NCI-H524 treated with DMSO at 0.1 percent for 48 hours (cell line): Measurements from ENCODE around the gene SYT9.

Source experiments
- DNase-seq: peaks from one replicate; lab custom pipeline; 2025; lab: John Stamatoyannopoulos, UW

Gene SYT9

GRCh38 chr11:7427733-7428132 is 176.0 kb downstream of the SYT9 start:
- no peak for DNase-seq

- DNase-seq = no peak
These were observed 176.5 kb downstream of the SYT9 start for GRCh38 chr11:7428196-7428595.

GRCh38 chr11:7430496-7430895 is 178.8 kb downstream of the SYT9 start:
- DNase-seq = no peak

GRCh38 chr11:7435176-7435575 is 183.5 kb downstream of the SYT9 start:
- DNase-seq = no peak

DNA sequence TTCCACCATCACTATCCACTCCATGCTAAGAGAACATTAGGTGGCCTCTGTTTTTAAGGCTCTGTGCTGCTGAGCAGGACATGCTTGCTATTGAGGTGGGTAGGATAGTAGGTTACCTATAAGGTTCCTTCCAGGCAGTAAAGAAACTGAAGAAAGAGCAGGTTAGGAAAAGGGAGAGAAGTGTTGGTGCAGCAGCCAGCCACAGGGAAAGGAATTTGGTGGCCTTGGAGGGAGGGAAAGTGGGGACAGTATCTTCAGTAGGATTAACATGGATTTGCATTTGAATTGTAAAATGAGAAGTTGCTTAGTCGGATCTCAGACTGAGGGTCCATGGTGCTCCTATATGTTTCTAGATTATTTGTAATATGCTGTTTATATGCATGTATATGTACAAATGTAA is 184.4 kb downstream of the SYT9 start:
- no peak for DNase-seq

DNA sequence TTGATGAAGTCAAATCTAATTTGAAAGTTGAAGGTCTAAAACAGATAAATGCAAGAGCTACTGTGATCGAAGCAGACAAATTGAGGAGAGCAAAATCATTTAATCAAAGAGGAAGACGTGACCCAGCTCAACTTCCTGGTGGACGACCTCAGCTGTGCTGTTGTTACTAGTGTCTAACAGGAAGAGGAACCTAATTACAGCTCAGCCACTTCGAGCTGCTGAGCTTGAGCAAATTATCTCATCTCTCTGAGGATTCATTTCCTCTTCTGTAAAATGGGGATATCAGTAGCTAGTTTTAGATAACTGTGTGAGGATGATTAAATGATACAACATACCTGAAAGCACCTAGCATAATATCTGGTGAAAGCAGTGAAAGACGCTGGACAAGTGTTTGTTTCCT is 185.0 kb downstream of the SYT9 start:
- DNase-seq = no peak

GRCh38 chr11:7437696-7438095 is 186.0 kb downstream of the SYT9 start:
- DNase-seq = no peak

DNA sequence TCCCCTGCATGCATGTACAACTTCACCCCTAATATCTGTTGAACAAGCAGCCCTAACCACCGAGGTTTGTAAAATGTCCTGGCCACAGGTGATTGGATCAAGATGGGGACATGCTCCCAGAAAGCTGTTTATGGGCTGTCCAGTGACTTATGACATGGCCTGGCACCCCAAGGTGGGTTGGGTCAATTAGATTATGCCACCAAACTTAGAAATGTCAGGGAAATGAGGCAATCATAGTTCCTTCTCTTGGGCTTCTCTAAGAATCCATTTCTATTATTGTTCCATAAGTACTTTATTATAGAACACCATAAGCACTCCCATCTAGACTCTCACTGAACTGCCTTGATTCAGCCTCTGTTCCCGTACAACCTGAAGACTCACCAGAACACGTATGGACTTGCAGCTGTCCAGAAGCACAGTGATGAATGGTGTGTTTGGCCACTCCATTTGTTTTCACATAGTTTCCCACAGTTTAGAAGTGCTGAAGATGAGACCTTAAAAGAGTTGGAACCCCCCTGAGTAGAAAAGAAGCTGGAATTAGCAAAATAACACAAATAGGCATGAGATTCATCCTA is 188.1 kb downstream of the SYT9 start:
- no peak for DNase-seq

GRCh38 chr11:7442588-7443215 is 191.0 kb downstream of the SYT9 start:
- DNase-seq = no peak

- DNase-seq = no peak
These were observed 192.6 kb downstream of the SYT9 start for GRCh38 chr11:7444091-7444981.

GRCh38 chr11:7445564-7445963 is 193.9 kb downstream of the SYT9 start:
- no peak for DNase-seq

DNA sequence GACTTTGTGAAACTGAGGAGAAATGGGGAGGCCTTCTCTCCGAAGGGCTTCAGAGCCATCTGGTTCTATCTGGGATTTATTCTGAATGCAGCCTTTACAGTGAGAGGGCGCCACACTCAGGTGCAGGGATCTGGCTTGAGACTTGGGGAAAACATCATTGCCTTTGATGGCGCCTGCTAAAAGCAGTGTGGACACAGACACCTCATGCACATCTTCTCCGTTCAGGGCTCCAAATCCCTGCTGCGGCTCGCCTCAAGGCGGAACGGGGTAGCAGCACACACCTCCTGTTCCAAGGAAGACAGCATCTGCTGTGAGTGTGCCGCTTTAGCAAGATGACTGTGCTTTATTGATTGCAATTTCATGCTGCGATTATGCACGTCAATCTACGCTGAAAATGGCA is 196.5 kb downstream of the SYT9 start:
- DNase-seq = no peak

GRCh38 chr11:7449211-7449840 is 197.6 kb downstream of the SYT9 start:
- no peak for DNase-seq

- no peak for DNase-seq
These were observed 198.1 kb downstream of the SYT9 start for GRCh38 chr11:7449841-7450214.

DNA sequence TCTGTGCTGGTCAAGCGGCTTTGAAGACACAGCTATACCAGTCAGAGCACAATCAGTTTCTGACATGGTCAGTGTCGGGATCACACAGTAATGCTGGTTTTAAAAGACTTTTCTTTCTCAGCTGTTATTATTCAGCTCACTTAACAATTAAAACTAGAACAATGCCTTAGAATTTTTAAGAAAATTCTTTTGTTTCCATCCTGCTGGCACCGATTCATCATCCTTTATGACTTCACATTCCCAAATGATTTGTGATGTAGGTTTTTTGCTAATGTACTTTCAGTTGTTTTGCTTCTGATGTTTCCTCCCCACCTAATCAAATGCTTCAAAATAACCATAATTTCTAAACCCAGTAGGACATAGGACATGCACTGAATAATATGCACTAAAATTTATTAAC is 199.1 kb downstream of the SYT9 start:
- no peak for DNase-seq

GRCh38 chr11:7451520-7451919 is 199.8 kb downstream of the SYT9 start:
- no peak for DNase-seq

GRCh38 chr11:7451952-7452494 is 200.3 kb downstream of the SYT9 start:
- DNase-seq = no peak

GRCh38 chr11:7454854-7455253 is 203.2 kb downstream of the SYT9 start:
- no peak for DNase-seq

DNA sequence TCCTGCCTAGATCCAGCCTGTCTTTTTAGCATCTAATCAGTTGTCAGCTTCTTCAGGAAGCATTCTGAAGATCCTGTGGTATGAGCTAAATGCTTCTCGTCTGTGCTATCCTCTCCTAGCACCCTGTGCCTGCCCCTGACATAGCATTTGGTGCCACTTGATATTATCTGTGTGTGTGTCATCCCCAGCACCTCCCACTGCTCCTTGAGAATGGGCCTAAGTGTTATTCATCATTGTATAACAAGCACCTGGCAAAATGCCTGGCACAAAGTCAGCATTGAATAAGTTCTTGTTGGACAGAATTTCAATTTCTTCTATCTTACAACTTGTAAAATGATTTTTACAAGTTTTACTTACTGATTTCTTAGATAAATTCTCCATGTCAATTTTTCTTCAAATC is 205.5 kb downstream of the SYT9 start:
- DNase-seq = no peak

- DNase-seq = no peak
These were observed 211.0 kb downstream of the SYT9 start for GRCh38 chr11:7462706-7463105.

DNA sequence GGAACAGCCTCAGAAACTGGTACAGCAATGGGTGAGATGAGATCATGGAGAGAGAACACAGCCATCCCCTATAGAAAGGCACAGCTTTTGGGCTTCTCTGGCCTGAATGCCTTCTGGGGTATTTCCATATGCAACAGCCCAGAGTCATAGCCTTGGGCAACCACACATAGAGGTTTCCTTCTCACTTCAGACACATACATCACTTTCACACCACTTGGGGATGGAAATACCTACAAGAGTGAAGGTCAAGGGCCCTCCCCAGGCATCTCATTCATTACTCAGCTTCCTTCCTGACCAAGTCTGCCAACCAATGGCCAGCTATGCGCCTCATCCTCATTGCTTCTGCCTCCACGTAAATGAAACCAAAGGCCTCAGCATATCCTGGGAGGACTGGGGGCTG is 215.9 kb downstream of the SYT9 start:
- DNase-seq = no peak

DNA sequence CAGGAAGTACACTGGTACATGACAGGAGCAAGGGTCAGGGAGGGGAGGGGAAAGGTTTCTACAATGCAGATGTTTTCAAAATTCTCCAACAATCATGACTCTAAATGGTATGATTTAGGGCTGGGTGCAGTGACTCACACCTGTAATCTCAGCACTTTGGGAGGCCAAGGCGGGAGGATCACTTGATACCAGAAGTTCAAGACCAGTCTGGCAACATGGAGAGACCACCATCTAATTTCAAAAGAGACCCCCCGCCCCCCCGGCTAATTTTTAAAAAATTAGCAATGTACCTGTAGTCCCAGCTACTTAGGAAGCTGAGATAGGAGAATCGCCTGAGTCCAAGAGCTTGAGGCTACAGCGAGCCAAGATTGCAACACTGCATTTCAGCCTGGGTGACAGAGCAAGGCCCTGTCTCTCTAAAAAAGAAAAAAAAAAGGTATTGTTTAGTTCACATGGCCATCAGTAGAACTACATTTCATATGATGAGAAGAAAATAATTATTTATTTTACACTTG is 217.7 kb downstream of the SYT9 start:
- no peak for DNase-seq
